ENCODE results near the gene PTPRO.
A peak's percentile ranks its signal among the peaks of the same experiment; 100 is the strongest.

Gene PTPRO

GRCh38 chr12:15322164-15323061 is at the start of gene PTPRO:
PTPRO (plus strand) TSS chr12:15322508.
- DNase-seq = no peak

- no peak for DNase-seq
Observed at GRCh38 chr12:15273896-15274295, 48.4 kb upstream of the PTPRO start.

- DNase-seq = no peak
Observed at GRCh38 chr12:15274561-15274967, 47.7 kb upstream of the PTPRO start.

DNA sequence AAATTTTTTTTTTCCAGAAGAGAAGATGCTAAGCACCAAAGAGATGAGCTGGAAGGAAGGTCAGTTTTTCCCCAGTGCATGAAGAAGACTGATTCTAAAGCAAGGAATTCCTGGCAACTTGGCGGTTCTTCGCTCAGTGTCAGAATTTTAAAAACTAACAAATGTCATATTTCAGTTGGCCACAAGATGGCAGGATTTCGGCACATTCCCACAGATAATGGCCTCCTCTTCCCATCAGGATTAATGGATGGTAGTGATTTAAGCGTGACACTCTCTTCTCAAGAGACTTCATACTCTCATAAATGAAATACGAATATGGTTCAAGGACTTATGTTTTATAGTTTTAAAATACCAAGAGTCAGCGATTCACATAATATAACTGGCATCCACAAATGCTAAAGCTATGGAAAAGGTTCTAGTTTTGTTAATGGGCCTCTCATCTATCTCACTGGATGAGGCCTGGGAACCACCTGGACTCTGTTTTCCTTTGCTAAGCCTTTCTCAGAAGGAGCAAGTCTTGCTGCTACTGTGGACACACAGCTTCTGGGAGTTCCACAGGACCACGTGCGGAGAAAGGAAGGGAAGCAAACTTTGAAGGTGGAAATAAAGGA is 46.1 kb upstream of the PTPRO start:
- DNase-seq = peak; percentile 26

GRCh38 chr12:15278816-15279658 is 43.3 kb upstream of the PTPRO start:
- no peak for DNase-seq

DNA sequence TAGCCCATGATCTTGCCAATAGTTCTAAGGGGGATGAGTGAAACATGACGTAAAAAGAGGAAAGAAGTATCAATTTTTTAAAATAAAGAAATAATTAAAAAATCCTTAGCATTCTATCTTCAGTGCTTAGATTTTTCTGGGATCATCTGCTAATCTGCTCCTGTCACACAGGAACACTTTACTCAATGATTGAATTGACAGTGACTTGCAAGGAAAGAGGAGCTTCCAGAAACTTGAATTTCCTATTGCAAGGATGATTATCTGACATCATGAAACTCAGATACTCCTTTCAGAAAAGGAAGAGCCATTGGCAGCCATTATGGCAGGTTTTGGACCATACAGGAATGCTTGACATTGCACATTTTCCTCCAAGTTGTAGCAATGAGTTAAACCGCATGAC is 41.4 kb upstream of the PTPRO start:
- no peak for DNase-seq

- no peak for DNase-seq
Observed at GRCh38 chr12:15289192-15289591, 33.1 kb upstream of the PTPRO start.

DNA sequence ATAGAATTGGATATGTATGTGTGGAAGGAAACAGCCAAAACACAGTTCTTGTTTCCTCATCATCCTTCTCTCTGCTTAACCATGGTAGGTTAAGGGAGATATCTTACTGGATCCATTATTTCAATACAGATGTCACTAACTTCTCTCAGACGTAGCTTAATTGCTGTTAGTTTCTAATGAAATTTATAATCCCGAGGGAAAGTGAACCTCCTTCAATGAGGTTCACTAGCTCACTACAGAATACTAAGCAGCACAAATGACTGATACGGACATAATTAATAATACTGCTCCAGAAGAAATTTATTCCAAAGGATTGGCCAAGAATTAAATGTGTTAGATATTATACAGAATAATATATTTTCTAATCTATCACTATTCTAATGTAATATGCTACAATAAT is 28.6 kb upstream of the PTPRO start:
- DNase-seq = no peak

DNA sequence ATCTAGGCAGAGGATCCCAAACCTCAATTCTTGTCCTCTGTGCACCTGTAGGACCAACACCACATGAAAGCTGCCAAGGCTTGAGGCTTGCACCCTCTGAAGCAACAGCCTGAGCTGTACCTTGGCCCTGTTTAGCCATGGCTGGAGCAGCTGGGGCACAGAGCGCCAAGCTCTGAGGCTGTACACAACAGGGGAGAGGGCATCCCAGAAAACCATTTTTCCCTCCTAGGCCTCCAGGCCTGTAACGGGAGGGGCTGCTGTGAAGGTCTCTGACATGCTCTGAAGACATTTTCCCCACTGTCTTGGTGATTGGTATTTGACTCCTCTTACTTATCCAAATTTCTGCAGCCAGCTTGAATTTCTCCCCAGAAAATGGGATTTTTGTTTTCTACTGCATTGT is 22.4 kb upstream of the PTPRO start:
- DNase-seq = no peak

DNA sequence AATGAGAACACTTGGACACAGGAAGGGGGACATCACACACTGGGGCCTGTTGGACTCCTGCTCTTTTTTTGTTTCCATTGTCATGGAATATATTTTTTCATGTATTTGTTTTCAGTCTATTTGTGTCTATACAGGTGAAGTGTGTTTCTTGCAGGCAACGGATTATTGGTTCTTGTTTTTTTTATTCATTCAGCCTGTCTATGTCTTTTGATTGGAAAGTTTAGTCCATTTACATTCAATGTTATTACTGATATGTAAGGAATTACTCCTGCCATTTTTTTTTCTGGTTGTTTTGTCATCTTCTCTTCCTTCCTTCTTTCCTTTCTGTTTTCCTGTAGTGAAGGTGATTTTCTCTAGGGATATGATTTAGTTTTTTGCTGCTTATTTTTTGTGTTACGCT is 18.0 kb upstream of the PTPRO start:
- DNase-seq = no peak

DNA sequence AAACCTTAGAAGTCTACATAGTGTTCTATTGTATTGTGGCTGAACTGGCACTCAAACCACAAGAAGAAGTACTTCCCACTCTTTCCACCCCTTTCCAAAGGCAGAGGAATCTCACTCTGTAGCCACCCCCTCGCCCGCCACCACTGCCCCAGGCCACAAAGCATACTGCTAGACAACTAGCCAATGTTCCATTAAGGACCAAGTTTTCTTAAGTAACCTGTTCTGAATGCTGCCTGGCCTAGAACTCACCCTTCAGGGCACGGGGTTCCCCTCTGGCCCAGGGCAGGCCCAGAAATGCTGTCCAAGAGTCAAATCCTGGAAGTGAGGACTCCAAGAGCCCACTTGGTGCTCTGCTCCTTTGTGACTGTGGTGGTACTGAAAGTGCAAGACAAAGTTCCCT is 15.7 kb upstream of the PTPRO start:
- DNase-seq = no peak

GRCh38 chr12:15307079-15307478 is 15.2 kb upstream of the PTPRO start:
- no peak for DNase-seq

GRCh38 chr12:15318841-15319240 is 3.5 kb upstream of the PTPRO start:
- no peak for DNase-seq

DNA sequence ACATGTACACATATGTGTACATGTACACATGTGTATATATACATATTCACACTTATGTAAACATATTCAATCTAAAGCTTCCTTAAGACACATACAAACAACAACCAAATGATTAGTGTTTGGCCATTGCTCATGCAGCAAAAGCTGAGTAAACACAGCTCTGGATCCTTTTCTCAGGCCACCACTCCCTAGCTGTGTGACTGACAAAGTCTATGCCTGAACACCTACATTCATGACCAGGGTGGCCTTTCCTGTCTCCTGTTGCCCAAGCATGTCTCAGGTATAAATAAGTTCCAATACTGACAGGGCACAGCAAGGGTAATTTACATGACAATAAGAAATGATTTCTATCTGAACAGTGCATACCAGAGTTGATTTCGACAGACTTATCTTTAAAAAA is 1.4 kb upstream of the PTPRO start:
- DNase-seq = no peak

GRCh38 chr12:15323480-15323879 is 1.2 kb downstream of the PTPRO start:
- no peak for DNase-seq

DNA sequence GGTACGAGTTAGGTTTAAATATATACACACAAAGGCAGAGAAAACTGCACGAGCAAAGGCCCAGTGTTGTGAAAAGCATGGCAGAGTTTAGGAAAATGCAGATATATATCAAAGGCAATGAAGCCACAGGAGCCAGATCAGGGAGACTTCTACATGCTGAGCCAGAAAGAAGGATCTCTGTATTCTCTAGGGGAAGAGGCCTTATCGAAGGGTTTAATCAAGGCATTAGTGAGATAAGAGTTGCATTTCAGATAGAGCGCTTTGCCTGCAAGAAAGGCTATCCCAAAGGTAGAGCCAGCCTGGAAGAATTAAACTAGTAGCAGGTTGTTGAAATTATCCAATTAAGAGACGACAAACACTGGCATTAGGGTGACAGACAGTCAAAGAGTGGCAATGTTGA is 7.6 kb downstream of the PTPRO start:
- DNase-seq = no peak

GRCh38 chr12:15334225-15334624 is 11.9 kb downstream of the PTPRO start:
- DNase-seq = no peak

DNA sequence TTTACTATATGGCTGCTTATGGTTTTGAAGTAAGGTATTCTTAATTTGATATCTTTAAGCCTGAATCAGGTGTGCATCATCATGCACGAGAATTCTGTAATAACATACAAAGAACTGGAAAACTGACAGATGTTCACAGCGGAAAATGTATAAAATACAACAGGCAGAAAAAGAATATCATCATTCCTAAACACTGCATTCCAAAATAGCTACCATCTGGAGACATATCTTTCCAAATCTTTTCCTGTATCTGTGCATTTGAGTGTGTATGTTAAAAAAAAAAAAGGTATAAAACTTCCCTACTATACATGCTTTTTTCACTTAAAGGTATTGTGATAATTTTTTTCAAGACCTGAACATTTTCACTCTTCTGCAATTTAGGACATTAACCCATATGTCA is 13.7 kb downstream of the PTPRO start:
- DNase-seq = no peak

GRCh38 chr12:15336768-15337553 is 14.7 kb downstream of the PTPRO start:
- DNase-seq = no peak

- no peak for DNase-seq
Observed at GRCh38 chr12:15341371-15341770, 19.1 kb downstream of the PTPRO start.

DNA sequence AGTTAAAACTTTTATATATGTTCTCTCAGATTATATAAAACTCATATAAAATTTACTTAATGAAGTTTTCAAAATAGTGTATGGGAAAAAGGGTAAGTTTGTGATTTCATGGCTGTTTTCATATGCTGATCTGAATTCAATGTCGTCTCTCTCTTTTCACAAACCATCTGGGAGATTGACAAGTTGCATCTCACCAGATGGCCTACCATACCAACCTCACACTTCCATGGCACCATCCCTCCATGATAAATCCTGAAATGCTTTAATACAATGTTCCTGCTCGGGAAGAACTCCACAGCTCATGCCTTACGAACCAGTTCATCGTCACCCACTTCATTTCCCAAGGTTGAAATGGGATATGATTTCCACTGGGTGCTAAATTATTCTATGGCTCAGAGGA is 22.3 kb downstream of the PTPRO start:
- DNase-seq = no peak

GRCh38 chr12:15346488-15346887 is 24.2 kb downstream of the PTPRO start:
- DNase-seq = no peak

- no peak for DNase-seq
Observed at GRCh38 chr12:15350643-15351042, 28.3 kb downstream of the PTPRO start.
